GM23338 (cell line): Measurements from ENCODE around the gene ALCAM. TPM values are rescaled to one million over a fixed set of nuclear protein-coding genes. Genes with fewer than 3 reads are reported as not detected.

ENCODE experiments used
- ATAC-seq: fragments of 200-7000 bp; cut with Tn5 transposase; 3 replicates; pipeline ENCODE4 v1.9.1; 2020
- DNase-seq: peaks from one replicate; pipeline ENCODE4 v3.0.0-alpha.2; 2015; ENCODE audit warnings: low spot score
- H2AFZ ChIP-seq: fragments of 200-600 bp; sonication (generic); 2 replicates; pipeline ENCODE4 v1.8.0; 2016; ENCODE audit warnings: antibody characterized with exemption, mild to moderate bottlenecking, moderate library complexity
- H3F3A ChIP-seq: fragments of 200-600 bp; sonication (generic); replicated peaks from 2 replicates; pipeline ENCODE4 v1.8.0; 2017; ENCODE audit warnings: antibody characterized with exemption, mixed run types, low read depth
- H3K27ac ChIP-seq: fragments of 200-600 bp; sonication (generic); 2 replicates; pipeline ENCODE4 v1.6.1; 2016; ENCODE audit warnings: low read depth
- H3K27me3 ChIP-seq: fragments of 200-600 bp; sonication (generic); 2 replicates; pipeline ENCODE4 v1.8.0; 2016; ENCODE audit warnings: mild to moderate bottlenecking, mixed run types, moderate library complexity; ENCODE audit not compliant: insufficient read depth
- H3K36me3 ChIP-seq: fragments of 200-600 bp; sonication (generic); 2 replicates; pipeline ENCODE4 v1.8.0; 2016; ENCODE audit warnings: mild to moderate bottlenecking; ENCODE audit not compliant: insufficient read depth
- H3K4me1 ChIP-seq: fragments of 200-600 bp; sonication (generic); 2 replicates; pipeline ENCODE4 v1.8.0; 2016; ENCODE audit warnings: mild to moderate bottlenecking, moderate library complexity; ENCODE audit not compliant: insufficient read depth
- H3K4me2 ChIP-seq: fragments of 200-600 bp; sonication (generic); 2 replicates; pipeline ENCODE4 v1.7.1; 2017; ENCODE audit warnings: mixed run types
- H3K4me3 ChIP-seq: fragments of 200-600 bp; sonication (generic); 2 replicates; pipeline ENCODE4 v1.6.1; 2016; ENCODE audit warnings: mixed run types
- H3K79me2 ChIP-seq: fragments of 200-600 bp; sonication (generic); replicated peaks from 2 replicates; pipeline ENCODE4 v1.8.0; 2017; ENCODE audit warnings: mild to moderate bottlenecking; ENCODE audit not compliant: insufficient read depth
- H3K9me2 ChIP-seq: fragments of 200-600 bp; sonication (generic); 2 replicates; pipeline ENCODE4 v1.8.0; 2017; ENCODE audit not compliant: insufficient read depth
- H4K20me1 ChIP-seq: fragments of 200-600 bp; sonication (generic); replicated peaks from 2 replicates; pipeline ENCODE4 v1.8.0; 2017; ENCODE audit warnings: mild to moderate bottlenecking; ENCODE audit not compliant: insufficient read depth
- H3K27ac Mint-ChIP-seq: 2 replicates; pipeline ENCODE4 v1.8.0; 2020; ENCODE audit warnings: inconsistent platforms, mild to moderate bottlenecking, moderate library complexity, mixed read lengths
- H3K27me3 Mint-ChIP-seq: 3 replicates; pipeline ENCODE4 v1.8.0; 2022; ENCODE audit warnings: low read depth, mild to moderate bottlenecking, moderate library complexity, mixed read lengths, inconsistent platforms; ENCODE audit not compliant: insufficient read depth, poor library complexity
- H3K36me3 Mint-ChIP-seq: 3 replicates; pipeline ENCODE4 v1.8.0; 2021; ENCODE audit warnings: low read depth, mild to moderate bottlenecking, inconsistent platforms, moderate library complexity, mixed read lengths
- H3K4me1 Mint-ChIP-seq: 3 replicates; pipeline ENCODE4 v1.8.0; 2020; ENCODE audit warnings: mild to moderate bottlenecking, inconsistent platforms, mixed read lengths
- H3K4me3 Mint-ChIP-seq: 3 replicates; pipeline ENCODE4 v1.8.0; 2021; ENCODE audit warnings: moderate library complexity, mild to moderate bottlenecking, inconsistent platforms, mixed read lengths
- H3K9me3 Mint-ChIP-seq: 3 replicates; pipeline ENCODE4 v1.8.0; 2020; ENCODE audit warnings: moderate library complexity, mild to moderate bottlenecking, inconsistent platforms, mixed read lengths
- CREB1 ChIP-seq: fragments of 250-450 bp; sonication (Bioruptor Pico); IDR thresholded peaks from 2 replicates; pipeline ENCODE4 v1.5.0; 2020; ENCODE audit warnings: low read depth, mild to moderate bottlenecking, moderate library complexity
- EZH2 ChIP-seq: fragments of 200-600 bp; sonication (generic); IDR thresholded peaks from one replicate; pipeline ENCODE4 v1.8.0; 2017; ENCODE audit warnings: antibody characterized with exemption, mild to moderate bottlenecking, low read depth; ENCODE audit not compliant: unreplicated experiment
- EZH2phosphoT487 ChIP-seq: fragments of 200-600 bp; sonication (generic); IDR thresholded peaks from one replicate; pipeline ENCODE4 v1.8.1; 2018; ENCODE audit warnings: antibody characterized with exemption; ENCODE audit not compliant: unreplicated experiment
- JUNB ChIP-seq: IDR thresholded peaks from one replicate; pipeline ENCODE4 v1.6.1; 2016; ENCODE audit warnings: antibody characterized with exemption; ENCODE audit not compliant: unreplicated experiment
- NANOG ChIP-seq: IDR thresholded peaks from 2 replicates; pipeline ENCODE4 v1.6.1; 2016; ENCODE audit warnings: antibody characterized with exemption, borderline replicate concordance
- POLR2AphosphoS5 ChIP-seq: IDR thresholded peaks from 2 replicates; pipeline ENCODE4 v1.6.1; 2016; ENCODE audit warnings: antibody characterized with exemption, low read depth
- STAT1 ChIP-seq: IDR thresholded peaks from one replicate; pipeline ENCODE4 v1.6.1; 2016; ENCODE audit warnings: antibody characterized with exemption; ENCODE audit not compliant: unreplicated experiment
- ZNF114 ChIP-seq: fragments of 250-450 bp; sonication (Bioruptor Pico); IDR thresholded peaks from 2 replicates; pipeline ENCODE4 v1.5.0; 2020; ENCODE audit warnings: mild to moderate bottlenecking, moderate library complexity
- ZNF331 ChIP-seq: fragments of 250-450 bp; sonication (Bioruptor Pico); IDR thresholded peaks from 2 replicates; pipeline ENCODE4 v1.5.0; 2020; ENCODE audit warnings: low read depth, mild to moderate bottlenecking, moderate library complexity
- ZNF462 ChIP-seq: fragments of 250-450 bp; sonication (Bioruptor Pico); IDR thresholded peaks from 2 replicates; pipeline ENCODE4 v1.5.0; 2020; ENCODE audit warnings: mild to moderate bottlenecking, moderate library complexity
- polyA plus RNA-seq: library from polyadenylated mRNA; unstranded; fragments of >200 nt; fragmentation: Nextera tagmentation; extraction: Ambion mirVana; gene quantifications from 2 replicates; pipeline ENCODE4 v1.2.1, GENCODE V29; 2016
- total RNA-seq: library from RNA; depleted of rRNA; stranded (reverse); fragments of >200 nt; shearing (Covaris generic); gene quantifications from 2 replicates; pipeline ENCODE4 v1.2.3, GENCODE V29; 2014
- TF ChIP-seq, protein P1 (sequence below): IDR thresholded peaks from 2 replicates; pipeline ENCODE4 v1.6.1; 2016; ENCODE audit warnings: antibody characterized with exemption
- TF ChIP-seq, protein P2 (sequence below), 2 experiments: fragments of 200-600 bp in 1 of 2; sonication (generic) in 1 of 2; conservative IDR thresholded peaks; 2 replicates each; pipeline versions ENCODE4 v1.5.1 to v1.6.1; 2016 to 2017; ENCODE audit warnings: antibody characterized with exemption in 2 of 2, low read depth in 2 of 2, mild to moderate bottlenecking in 2 of 2, moderate library complexity in 1 of 2

The ALCAM gene
- total and polyA plus RNA-seq, 2 experiments from 2014 or later: 11.3 to 36.0 TPM

DNA sequence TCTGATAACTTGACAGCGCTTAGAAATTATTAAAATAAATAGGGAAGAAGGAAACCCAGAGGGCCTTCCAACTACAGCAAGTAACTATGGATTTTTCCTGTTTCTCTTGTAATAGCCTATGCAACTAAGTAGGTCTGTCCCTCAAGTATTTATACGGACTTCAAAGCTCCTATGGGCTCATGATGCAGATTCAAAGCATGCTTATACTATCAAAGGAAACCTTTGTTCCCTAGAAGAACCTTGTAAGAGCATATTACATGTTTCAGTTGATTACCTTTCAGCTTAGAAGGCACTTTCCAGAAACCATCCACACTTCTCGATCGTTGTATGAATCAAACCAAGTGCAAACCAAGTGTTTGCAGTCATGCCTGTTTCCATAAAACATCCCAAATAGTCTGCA is 158.8 kb downstream of the ALCAM start (continued):
- TF ChIP-seq ZNF462 (CRISPR knock-in tag) (no peak), POLR2AphosphoS5 (no peak)

DNA sequence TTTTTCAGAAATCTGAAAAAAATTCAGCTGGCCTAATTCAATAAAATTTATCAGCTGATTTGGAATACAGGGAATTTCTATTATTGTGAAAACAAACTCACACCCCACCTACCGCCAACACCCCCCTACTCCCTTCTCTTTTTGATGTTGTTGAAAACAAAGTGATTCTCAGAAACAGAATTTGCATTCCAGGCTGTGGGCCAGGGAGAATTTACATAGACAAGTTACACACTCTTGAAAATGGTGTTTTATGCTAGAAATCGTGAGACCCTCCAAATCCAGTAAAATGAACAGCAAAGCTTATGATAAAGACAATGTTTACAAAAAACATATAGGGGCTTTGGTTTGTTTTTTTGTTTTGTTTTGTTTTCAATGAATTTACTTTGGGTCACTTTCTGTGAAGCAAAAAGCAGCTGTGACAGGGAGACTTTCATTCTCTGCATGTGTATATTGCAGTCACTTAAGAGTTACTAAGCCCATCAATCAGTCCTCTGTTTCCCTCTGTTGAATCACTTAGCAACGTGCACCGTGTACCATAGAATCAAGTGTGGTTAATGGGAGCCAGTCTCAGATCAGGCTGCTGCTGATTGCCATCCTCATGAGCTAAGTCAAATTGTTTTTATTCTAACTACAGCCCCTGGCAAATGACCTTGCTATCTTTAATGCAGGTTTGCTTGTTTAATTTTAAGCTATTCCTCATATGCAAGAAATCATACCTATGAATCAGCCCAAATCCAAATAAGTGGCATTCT is 159.8 kb downstream of the ALCAM start:
- H4K20me1 ChIP-seq: no peaks in the 10 kb centered on the region
- Mint-ChIP-seq H3K27ac (no peak overlapping the region), H3K4me3 (no peak overlapping the region), H3K9me3 (no peaks in the 10 kb centered on the region), H3K36me3 (0 out of 3 replicates have a peak, but pooled peaks cover 3% of the 10 kb centered on the region), H3K4me1 (peaks cover 2% of the 10 kb centered on the region; the same call in 2 of the 3 replicates), H3K27me3 (no peaks in the 10 kb centered on the region)
- H3F3A ChIP-seq: no peaks in the 10 kb centered on the region
- no peak overlapping the region for H3K27ac ChIP-seq
- H3K4me2 ChIP-seq: no peak overlapping the region
- H3K4me3 ChIP-seq: no peak overlapping the region
- no peaks in the 10 kb centered on the region for H3K36me3 ChIP-seq
- no peaks in the 10 kb centered on the region for H3K9me2 ChIP-seq
- peaks cover 3% of the 10 kb centered on the region; the same call in 1 of the 2 replicates for H3K4me1 ChIP-seq
- H2AFZ ChIP-seq: no peak overlapping the region
- no peaks in the 10 kb centered on the region for H3K79me2 ChIP-seq
- no peak for DNase-seq
- no peaks in the 10 kb centered on the region for H3K27me3 ChIP-seq
- ATAC-seq: no peak; the same call in 1 of the 3 replicates
- TF ChIP-seq EZH2phosphoT487 (no peak), NANOG (no peak), CREB1 (no peak), JUNB (no peak), ZNF331 (no peak), ZNF114 (CRISPR knock-in tag) (no peak), EZH2 (no peak), STAT1 (no peak)
- TF ChIP-seq, protein P1, sequence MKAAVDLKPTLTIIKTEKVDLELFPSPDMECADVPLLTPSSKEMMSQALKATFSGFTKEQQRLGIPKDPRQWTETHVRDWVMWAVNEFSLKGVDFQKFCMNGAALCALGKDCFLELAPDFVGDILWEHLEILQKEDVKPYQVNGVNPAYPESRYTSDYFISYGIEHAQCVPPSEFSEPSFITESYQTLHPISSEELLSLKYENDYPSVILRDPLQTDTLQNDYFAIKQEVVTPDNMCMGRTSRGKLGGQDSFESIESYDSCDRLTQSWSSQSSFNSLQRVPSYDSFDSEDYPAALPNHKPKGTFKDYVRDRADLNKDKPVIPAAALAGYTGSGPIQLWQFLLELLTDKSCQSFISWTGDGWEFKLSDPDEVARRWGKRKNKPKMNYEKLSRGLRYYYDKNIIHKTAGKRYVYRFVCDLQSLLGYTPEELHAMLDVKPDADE: no peak
- TF ChIP-seq, protein P2, sequence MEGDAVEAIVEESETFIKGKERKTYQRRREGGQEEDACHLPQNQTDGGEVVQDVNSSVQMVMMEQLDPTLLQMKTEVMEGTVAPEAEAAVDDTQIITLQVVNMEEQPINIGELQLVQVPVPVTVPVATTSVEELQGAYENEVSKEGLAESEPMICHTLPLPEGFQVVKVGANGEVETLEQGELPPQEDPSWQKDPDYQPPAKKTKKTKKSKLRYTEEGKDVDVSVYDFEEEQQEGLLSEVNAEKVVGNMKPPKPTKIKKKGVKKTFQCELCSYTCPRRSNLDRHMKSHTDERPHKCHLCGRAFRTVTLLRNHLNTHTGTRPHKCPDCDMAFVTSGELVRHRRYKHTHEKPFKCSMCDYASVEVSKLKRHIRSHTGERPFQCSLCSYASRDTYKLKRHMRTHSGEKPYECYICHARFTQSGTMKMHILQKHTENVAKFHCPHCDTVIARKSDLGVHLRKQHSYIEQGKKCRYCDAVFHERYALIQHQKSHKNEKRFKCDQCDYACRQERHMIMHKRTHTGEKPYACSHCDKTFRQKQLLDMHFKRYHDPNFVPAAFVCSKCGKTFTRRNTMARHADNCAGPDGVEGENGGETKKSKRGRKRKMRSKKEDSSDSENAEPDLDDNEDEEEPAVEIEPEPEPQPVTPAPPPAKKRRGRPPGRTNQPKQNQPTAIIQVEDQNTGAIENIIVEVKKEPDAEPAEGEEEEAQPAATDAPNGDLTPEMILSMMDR (conservative IDR thresholded peaks at IDR 0.05; ENCODE audit: low read depth in 2 of 2): no peak; a peak in 1 of 4 replicates
